ENCODE data around the gene C1orf122.

C1orf122 gene

GRCh38 chr1:37845049-37845646, 37.6 kb downstream of the C1orf122 start:
- no peak for TF ChIP-seq CTCF (IDR thresholded peaks at IDR 0.05; ENCODE audit: insufficient read depth, low read depth, low read length, missing control alignments)
- no peak for DNase-seq (ENCODE audit: low read depth)
- H3K4me3 ChIP-seq (ENCODE audit: low read depth, low read length) = no peak overlapping the region

GRCh38 chr1:37845786-37846185, 38.2 kb downstream of the C1orf122 start:
- TF ChIP-seq CTCF (IDR thresholded peaks at IDR 0.05; ENCODE audit: insufficient read depth, low read depth, low read length, missing control alignments) = no peak
- no peak for DNase-seq (ENCODE audit: low read depth)
- no peak overlapping the region for H3K4me3 ChIP-seq (ENCODE audit: low read depth, low read length)

- TF ChIP-seq CTCF (IDR thresholded peaks at IDR 0.05; ENCODE audit: insufficient read depth, low read depth, low read length, missing control alignments) = no peak
- peak overlapping the region; percentile 37 for H3K4me3 ChIP-seq (ENCODE audit: low read depth, low read length)
- DNase-seq (ENCODE audit: low read depth) = peak; percentile 33
Measured at GRCh38 chr1:37846647-37847339, 39.2 kb downstream of the C1orf122 start.

- DNase-seq (ENCODE audit: low read depth) = no peak
- H3K4me3 ChIP-seq (ENCODE audit: low read depth, low read length) = no peak overlapping the region
- TF ChIP-seq CTCF (IDR thresholded peaks at IDR 0.05; ENCODE audit: insufficient read depth, low read depth, low read length, missing control alignments) = no peak
Measured at GRCh38 chr1:37849480-37849879, 41.9 kb downstream of the C1orf122 start.

GRCh38 chr1:37850352-37850955, 42.9 kb downstream of the C1orf122 start:
- H3K4me3 ChIP-seq (ENCODE audit: low read depth, low read length) = no peak overlapping the region
- no peak for DNase-seq (ENCODE audit: low read depth)
- no peak for TF ChIP-seq CTCF (IDR thresholded peaks at IDR 0.05; ENCODE audit: insufficient read depth, low read depth, low read length, missing control alignments)

- DNase-seq (ENCODE audit: low read depth) = no peak
- no peak overlapping the region for H3K4me3 ChIP-seq (ENCODE audit: low read depth, low read length)
- TF ChIP-seq CTCF (IDR thresholded peaks at IDR 0.05; ENCODE audit: insufficient read depth, low read depth, low read length, missing control alignments) = no peak
Measured at GRCh38 chr1:37851262-37851661, 43.7 kb downstream of the C1orf122 start.
